ENCODE data around the gene CCL14.

DNA sequence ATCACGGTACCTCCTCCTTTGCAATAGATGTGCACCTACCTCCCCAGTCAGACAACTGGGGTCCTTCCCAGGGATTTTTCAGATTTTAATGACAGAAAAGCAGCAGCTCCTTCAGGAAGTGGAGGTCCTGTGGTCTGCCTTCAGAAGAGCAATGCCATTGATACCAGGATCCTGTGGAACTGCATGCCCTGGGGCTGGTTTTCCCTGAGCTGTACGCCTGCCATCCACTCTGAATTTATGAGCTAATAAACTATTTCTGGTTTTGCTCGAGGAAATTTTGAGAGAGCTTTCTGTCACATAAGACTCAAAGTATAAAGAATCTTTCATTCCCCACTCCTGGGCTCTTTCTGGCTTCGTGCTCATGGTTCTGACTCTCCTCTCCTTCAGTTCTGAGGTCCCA is 41.2 kb upstream of the CCL14 start:
- TF ChIP-seq SRF (IDR thresholded peaks at IDR 0.05; ENCODE audit: low read depth, low read length) (no peak), CREB1 (IDR thresholded peaks at IDR 0.05) (no peak), POLR2A (IDR thresholded peaks at IDR 0.05; ENCODE audit: control extremely low read depth in 1 of 2, low read depth in 2 of 2, low read length in 2 of 2) (no peak)
- TF ChIP-seq, protein P1, sequence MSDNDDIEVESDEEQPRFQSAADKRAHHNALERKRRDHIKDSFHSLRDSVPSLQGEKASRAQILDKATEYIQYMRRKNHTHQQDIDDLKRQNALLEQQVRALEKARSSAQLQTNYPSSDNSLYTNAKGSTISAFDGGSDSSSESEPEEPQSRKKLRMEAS (IDR thresholded peaks at IDR 0.05) = no peak
- TF ChIP-seq, protein P2, sequence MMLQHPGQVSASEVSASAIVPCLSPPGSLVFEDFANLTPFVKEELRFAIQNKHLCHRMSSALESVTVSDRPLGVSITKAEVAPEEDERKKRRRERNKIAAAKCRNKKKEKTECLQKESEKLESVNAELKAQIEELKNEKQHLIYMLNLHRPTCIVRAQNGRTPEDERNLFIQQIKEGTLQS (IDR thresholded peaks at IDR 0.05; ENCODE audit: insufficient read depth, low read depth, low read length) = no peak
